B cell (primary cell): Measurements from ENCODE around the gene KRTAP5-7.

Experiments
- CTCF ChIP-seq: fragments of 200-600 bp; IDR thresholded peaks from one replicate; pipeline ENCODE4 v1.8.0; 2022; ENCODE audit warnings: antibody characterized with exemption, mild to moderate bottlenecking
- EZH2 ChIP-seq: IDR thresholded peaks from 2 replicates; pipeline ENCODE4 v1.6.1; 2012; ENCODE audit warnings: borderline replicate concordance, low read depth, mild to moderate bottlenecking, moderate library complexity, low read length; ENCODE audit not compliant: insufficient read depth, poor library complexity, severe bottlenecking

- no peak for TF ChIP-seq CTCF
- TF ChIP-seq EZH2: no peak
Observed at GRCh38 chr11:71558996-71559395, 31.9 kb downstream of the KRTAP5-7 start.
